Heart right ventricle (tissue), 16 donors: ENCODE data around the gene CPLANE1. TPM values are rescaled to one million over a fixed set of nuclear protein-coding genes. Genes with fewer than 3 reads are reported as not detected.

Source experiments
- ATAC-seq, 8 donors: fragments of 200-7000 bp; cut with Tn5 transposase; one replicate each; pipeline ENCODE4 v1.9.1; 2020; ENCODE audit warnings: mild to moderate bottlenecking in 8 of 8, moderate library complexity in 8 of 8, moderate number of reproducible peaks in 1 of 8
- DNase-seq, 2 donors: peaks; one replicate each; pipeline ENCODE4 v3.0.0-alpha.2; 2020
- H3K27ac ChIP-seq, 10 donors: fragments of 200-600 bp; sonication (generic) in 2 of 10; one replicate each; pipeline versions ENCODE4 v1.5.0 to v1.8.0; 2020 to 2022; ENCODE audit warnings: mild to moderate bottlenecking in 3 of 10
- H3K27me3 ChIP-seq, 7 donors: fragments of 200-600 bp; one replicate each; pipeline ENCODE4 v1.8.0; 2021 to 2022; ENCODE audit warnings: mild to moderate bottlenecking in 2 of 7
- H3K36me3 ChIP-seq, 9 donors: fragments of 200-600 bp; sonication (generic) in 1 of 9; one replicate each; pipeline versions ENCODE4 v1.5.0 to v1.8.0; 2020 to 2022; ENCODE audit warnings: mild to moderate bottlenecking in 2 of 9
- H3K4me1 ChIP-seq, 9 donors: fragments of 200-600 bp; sonication (generic) in 1 of 9; one replicate each; pipeline versions ENCODE4 v1.5.0 to v1.8.0; 2020 to 2022; ENCODE audit warnings: mild to moderate bottlenecking in 4 of 9
- H3K4me3 ChIP-seq, 10 donors: fragments of 200-600 bp; sonication (generic) in 2 of 10; one replicate each; pipeline versions ENCODE4 v1.5.0 to v1.8.0; 2020 to 2022; ENCODE audit warnings: mild to moderate bottlenecking in 7 of 10, moderate library complexity in 2 of 10
- H3K9me3 ChIP-seq, 11 donors: fragments of 200-600 bp in 10 of 11; sonication (generic) in 2 of 11; one replicate each; pipeline versions ENCODE4 v1.5.0 to v1.8.0; 2013 to 2022; ENCODE audit warnings: mild to moderate bottlenecking in 2 of 11, control low read depth in 1 of 11, moderate library complexity in 1 of 11
- WGBS, 2 donors: extraction: QIAGEN DNeasy Blood & Tissue Kit; methylation state at CpG; one replicate each; pipeline ENCODE4 v1.1.7; 2013; ENCODE audit warnings: inconsistent platforms in 1 of 2; 5-methylcytosine and 5-hydroxymethylcytosine counted together
- intact Hi-C, 10 donors: fragments of 100-400 bp; cut with DNase I; formaldehyde crosslinking; loops; one replicate each; pipeline versions ENCODE4 v1.11.1 to v1.14.2; 2022
- polyA plus RNA-seq, 2 donors: library from polyadenylated mRNA; stranded (reverse); fragments of 200-250 nt; gene quantifications; one replicate each; pipeline ENCODE4 v1.2.3, GENCODE V29; 2013
- total RNA-seq, 10 donors: library from RNA; stranded (reverse); fragmentation: NEBNext Ultra II Directional in 3 of 10; extraction: Animal tissue kit (Norgen Biotek cat#: 25700) in 3 of 10; gene quantifications; one replicate each; pipeline versions ENCODE4 v1.2.1 to v1.2.4, GENCODE V29; 2021 to 2023
- TF ChIP-seq, protein P1 (sequence below), 9 donors: fragments of 200-600 bp; sonication (generic) in 2 of 9; IDR thresholded peaks; one replicate each; pipeline versions ENCODE4 v1.5.0 to v1.8.0; 2021 to 2022; ENCODE audit warnings: antibody characterized with exemption in 9 of 9, mild to moderate bottlenecking in 5 of 9, moderate library complexity in 1 of 9
- donor health status: Arrhythmogenic right ventricular cardiomyopathy.
- donor health status: ischemic (EF 13 %, LVEDD 7.1; RV severe dilation, severe dysfunction).
- donor health status: healthy with polysubstance abuse.
- donor health status: DM: no; HTN: yes; CAD: no.
- donor health status: DM: no; HTN: no; CAD: no.
- donor health status: ischemic (EF 25% LVEDD 6.9; RV normal size, moderate dysfunction).
- donor health status: ischemic (EF 25% LVEDD 5.7; RV mildly dilated, moderate dysfunction).
- donor health status: healthy.
- donor health status: DM: yes; HTN: yes; CAD: no.
- donor health status: Ischemic cardiomyopathy.
- donor health status: ischemic (EF 35%, LVEDD 5.7; RV mildly dilated, moderate dysfunction).
- donor health status: nonischemic (EF 11% LVEDD 7.7; RV severe dilation, severe dysfunction).
- donor health status: DM: yes; HTN: yes; CAD: no.
- donor health status: PGD.
- donor health status: ischemic (EF 29% LVEDD 5.4; RV normal size, mild dysfunction).
- donor health status: nonischemic (EF 23%, LVEDD 6.1; RV moderate dilation, normal function).

Gene CPLANE1
- total and polyA plus RNA-seq, 12 donors: 1.4 to 13.5 (median 9.5) TPM

DNA sequence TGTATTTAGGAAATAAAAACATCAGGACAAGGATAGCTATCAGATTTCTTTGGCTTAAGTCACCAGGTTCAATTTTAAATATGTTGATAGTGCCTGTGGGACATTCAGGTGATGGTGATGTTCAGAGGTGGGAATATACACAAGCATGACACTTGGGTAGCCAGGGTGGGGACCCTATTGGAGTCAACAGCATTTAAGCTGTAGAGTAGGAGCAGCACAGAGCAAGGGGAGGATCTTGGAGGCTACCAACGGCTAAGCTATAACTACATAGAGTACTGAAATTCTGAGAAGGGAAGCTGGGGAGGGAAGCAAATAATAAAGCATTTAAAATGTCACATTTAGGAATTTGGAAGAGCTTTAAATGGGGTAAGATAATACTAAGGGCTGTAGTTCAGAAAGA lies 177.7 kb downstream of the CPLANE1 start:
- H3K36me3 ChIP-seq: peaks cover 0 to 8% (median 0%) of the 10 kb centered on the region in 9 donors
- no peak for ATAC-seq
- H3K27ac ChIP-seq: no peak overlapping the region
- WGBS, 2 donors: 69 to 73% methylated on average over 1 of the region's 1 CpG
- no peaks in the 10 kb centered on the region for H3K9me3 ChIP-seq
- intact Hi-C loops: no loop called here
- H3K4me3 ChIP-seq: no peak overlapping the region
- no peaks in the 10 kb centered on the region for H3K27me3 ChIP-seq
- TF ChIP-seq, protein P1, sequence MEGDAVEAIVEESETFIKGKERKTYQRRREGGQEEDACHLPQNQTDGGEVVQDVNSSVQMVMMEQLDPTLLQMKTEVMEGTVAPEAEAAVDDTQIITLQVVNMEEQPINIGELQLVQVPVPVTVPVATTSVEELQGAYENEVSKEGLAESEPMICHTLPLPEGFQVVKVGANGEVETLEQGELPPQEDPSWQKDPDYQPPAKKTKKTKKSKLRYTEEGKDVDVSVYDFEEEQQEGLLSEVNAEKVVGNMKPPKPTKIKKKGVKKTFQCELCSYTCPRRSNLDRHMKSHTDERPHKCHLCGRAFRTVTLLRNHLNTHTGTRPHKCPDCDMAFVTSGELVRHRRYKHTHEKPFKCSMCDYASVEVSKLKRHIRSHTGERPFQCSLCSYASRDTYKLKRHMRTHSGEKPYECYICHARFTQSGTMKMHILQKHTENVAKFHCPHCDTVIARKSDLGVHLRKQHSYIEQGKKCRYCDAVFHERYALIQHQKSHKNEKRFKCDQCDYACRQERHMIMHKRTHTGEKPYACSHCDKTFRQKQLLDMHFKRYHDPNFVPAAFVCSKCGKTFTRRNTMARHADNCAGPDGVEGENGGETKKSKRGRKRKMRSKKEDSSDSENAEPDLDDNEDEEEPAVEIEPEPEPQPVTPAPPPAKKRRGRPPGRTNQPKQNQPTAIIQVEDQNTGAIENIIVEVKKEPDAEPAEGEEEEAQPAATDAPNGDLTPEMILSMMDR (IDR thresholded peaks at IDR 0.05): no peak
- DNase-seq: no peak
- H3K4me1 ChIP-seq: peaks cover 0 to 6% (median 0%) of the 10 kb centered on the region in 9 donors

DNA sequence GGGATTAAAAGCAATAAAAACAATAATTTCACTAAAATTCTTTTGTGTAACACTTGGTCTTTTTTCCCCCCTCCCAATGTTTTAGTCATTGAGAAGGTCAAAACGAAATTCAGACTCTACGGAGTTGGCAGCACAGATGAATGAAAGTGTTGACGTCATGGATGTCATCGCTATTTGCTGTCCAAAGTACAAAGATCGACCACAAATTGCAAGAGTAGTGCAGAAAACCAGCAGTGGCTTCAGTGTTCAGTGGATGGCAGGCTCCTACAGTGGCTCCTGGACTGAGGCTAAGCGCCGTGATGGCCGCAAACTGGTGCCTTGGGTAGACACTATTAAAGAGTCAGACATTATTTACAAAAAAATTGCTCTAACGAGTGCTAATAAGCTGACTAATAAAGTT lies 184.7 kb downstream of the CPLANE1 start:
- H3K4me1 ChIP-seq: no peaks in the 10 kb centered on the region
- no peak overlapping the region for H3K4me3 ChIP-seq
- TF ChIP-seq, protein P1 (IDR thresholded peaks at IDR 0.05): no peak
- no peaks in the 10 kb centered on the region for H3K27me3 ChIP-seq
- 86 to 90% methylated on average over 9 of the region's 9 CpGs for WGBS, 2 donors
- no peak for ATAC-seq
- no peak for DNase-seq
- intact Hi-C loops: no loop called here
- peaks cover 0 to 77% (median 44%) of the 10 kb centered on the region in 9 donors for H3K36me3 ChIP-seq
- H3K27ac ChIP-seq: no peak overlapping the region
- no peaks in the 10 kb centered on the region for H3K9me3 ChIP-seq

DNA sequence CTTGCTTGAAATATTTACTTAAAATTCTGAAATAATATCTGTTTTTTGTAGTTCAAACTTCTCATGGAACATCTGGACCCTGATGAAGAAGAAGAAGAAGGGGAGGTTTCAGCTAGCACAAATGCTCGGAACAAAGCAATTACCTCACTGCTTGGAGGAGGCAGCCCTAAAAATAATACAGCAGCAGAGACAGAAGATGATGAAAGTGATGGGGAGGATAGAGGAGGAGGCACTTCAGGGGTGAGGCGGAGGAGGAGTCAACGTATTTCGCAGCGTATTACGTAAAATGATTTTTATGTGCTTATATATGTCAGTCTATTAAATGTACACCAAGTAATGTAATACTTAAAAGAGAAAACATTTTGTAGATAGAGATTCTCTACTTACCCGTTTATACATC lies 185.4 kb downstream of the CPLANE1 start:
- intact Hi-C loops: no loop called here
- no peaks in the 10 kb centered on the region for H3K4me1 ChIP-seq
- H3K27ac ChIP-seq: no peak overlapping the region
- H3K4me3 ChIP-seq: no peak overlapping the region
- H3K36me3 ChIP-seq: peaks cover 0 to 84% (median 50%) of the 10 kb centered on the region in 9 donors
- WGBS, 2 donors: 98 to 100% methylated on average over 7 of the region's 7 CpGs
- TF ChIP-seq, protein P1 (IDR thresholded peaks at IDR 0.05): no peak
- DNase-seq (no peak), ATAC-seq (no peak)
- H3K27me3 ChIP-seq: no peaks in the 10 kb centered on the region
- no peaks in the 10 kb centered on the region for H3K9me3 ChIP-seq

DNA sequence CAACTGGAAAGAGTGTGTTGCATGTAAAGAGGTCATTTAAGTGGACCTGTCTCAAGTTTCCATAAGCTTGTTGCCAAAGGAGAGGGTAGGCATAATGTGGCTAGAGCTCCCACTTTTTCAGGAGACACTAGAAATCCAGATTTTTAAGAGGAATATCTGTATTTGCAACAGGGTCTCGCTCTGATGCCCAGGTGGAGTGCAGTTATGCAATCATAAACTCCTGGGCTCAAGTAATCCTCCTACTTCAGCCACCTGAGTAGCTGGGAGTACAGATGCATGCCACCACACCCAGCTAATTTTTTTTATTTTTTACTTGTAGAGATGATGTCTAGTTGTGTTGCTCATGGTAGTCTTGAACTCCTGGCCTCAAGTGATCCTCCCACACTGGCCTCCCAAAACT lies 189.1 kb downstream of the CPLANE1 start:
- Histone ChIP-seq H3K4me1 (no peaks in the 10 kb centered on the region), H3K27me3 (no peaks in the 10 kb centered on the region), H3K9me3 (no peaks in the 10 kb centered on the region), H3K27ac (no peak overlapping the region), H3K36me3 (peaks cover 0 to 100% (median 61%) of the 10 kb centered on the region in 9 donors), H3K4me3 (no peak overlapping the region)
- ATAC-seq (no peak), DNase-seq (no peak)
- WGBS, 2 donors: 100% methylated on average over 1 of the region's 1 CpG
- TF ChIP-seq, protein P1 (IDR thresholded peaks at IDR 0.05): no peak
- intact Hi-C loops: no loop called here
